Ishikawa (cell line): ENCODE measurements around the gene SIAH1.

Source experiments
- CEBPB ChIP-seq: IDR thresholded peaks from 2 replicates; pipeline ENCODE4 v1.6.1; 2012
- CREB1 ChIP-seq: IDR thresholded peaks from 2 replicates; pipeline ENCODE4 v1.6.1; 2012; ENCODE audit warnings: low read depth
- EGR1 ChIP-seq: IDR thresholded peaks from 2 replicates; pipeline ENCODE4 v1.6.1; 2012
- EP300 ChIP-seq: IDR thresholded peaks from 2 replicates; pipeline ENCODE4 v1.6.1; 2012; ENCODE audit warnings: borderline replicate concordance
- FOXM1 ChIP-seq: IDR thresholded peaks from 2 replicates; pipeline ENCODE4 v1.6.1; 2012; ENCODE audit warnings: low read depth, borderline replicate concordance
- MAX ChIP-seq: IDR thresholded peaks from 2 replicates; pipeline ENCODE4 v1.6.1; 2012
- NFIC ChIP-seq: IDR thresholded peaks from 2 replicates; pipeline ENCODE4 v1.6.1; 2012
- RAD21 ChIP-seq: IDR thresholded peaks from 2 replicates; pipeline ENCODE4 v1.6.1; 2012; ENCODE audit warnings: low read depth
- REST ChIP-seq: IDR thresholded peaks from 2 replicates; pipeline ENCODE4 v1.6.1; 2012; ENCODE audit warnings: low read depth, mild to moderate bottlenecking
- TAF1 ChIP-seq: IDR thresholded peaks from 2 replicates; pipeline ENCODE4 v1.6.1; 2012; ENCODE audit warnings: low read depth, mild to moderate bottlenecking
- TCF12 ChIP-seq: IDR thresholded peaks from 2 replicates; pipeline ENCODE4 v1.6.1; 2012; ENCODE audit warnings: low read depth
- TEAD4 ChIP-seq: IDR thresholded peaks from 2 replicates; pipeline ENCODE4 v1.6.1; 2012
- USF1 ChIP-seq: IDR thresholded peaks from 2 replicates; pipeline ENCODE4 v1.6.1; 2012
- YY1 ChIP-seq: IDR thresholded peaks from 2 replicates; pipeline ENCODE4 v1.6.1; 2012; ENCODE audit warnings: low read depth

GRCh38 chr16:48329138-48329537, 56.1 kb downstream of the SIAH1 start:
- TF ChIP-seq EP300, result no peak
- no peak for TF ChIP-seq MAX
- TF ChIP-seq RAD21, result no peak
- no peak for TF ChIP-seq TEAD4
- TF ChIP-seq TAF1, result no peak
- no peak for TF ChIP-seq REST
- no peak for TF ChIP-seq CEBPB
- TF ChIP-seq CREB1, result no peak
- no peak for TF ChIP-seq EGR1
- TF ChIP-seq NFIC, result no peak
- no peak for TF ChIP-seq FOXM1
- TF ChIP-seq TCF12, result no peak
- no peak for TF ChIP-seq YY1
- TF ChIP-seq USF1, result no peak
